ENCODE measurements around the gene CCDC102B.

- TF ChIP-seq, protein P1, sequence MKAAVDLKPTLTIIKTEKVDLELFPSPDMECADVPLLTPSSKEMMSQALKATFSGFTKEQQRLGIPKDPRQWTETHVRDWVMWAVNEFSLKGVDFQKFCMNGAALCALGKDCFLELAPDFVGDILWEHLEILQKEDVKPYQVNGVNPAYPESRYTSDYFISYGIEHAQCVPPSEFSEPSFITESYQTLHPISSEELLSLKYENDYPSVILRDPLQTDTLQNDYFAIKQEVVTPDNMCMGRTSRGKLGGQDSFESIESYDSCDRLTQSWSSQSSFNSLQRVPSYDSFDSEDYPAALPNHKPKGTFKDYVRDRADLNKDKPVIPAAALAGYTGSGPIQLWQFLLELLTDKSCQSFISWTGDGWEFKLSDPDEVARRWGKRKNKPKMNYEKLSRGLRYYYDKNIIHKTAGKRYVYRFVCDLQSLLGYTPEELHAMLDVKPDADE (IDR thresholded peaks at IDR 0.05): no peak
- TF ChIP-seq EZH2 (IDR thresholded peaks at IDR 0.05; ENCODE audit: low read depth, unreplicated experiment): no peak
- TF ChIP-seq, protein P2, sequence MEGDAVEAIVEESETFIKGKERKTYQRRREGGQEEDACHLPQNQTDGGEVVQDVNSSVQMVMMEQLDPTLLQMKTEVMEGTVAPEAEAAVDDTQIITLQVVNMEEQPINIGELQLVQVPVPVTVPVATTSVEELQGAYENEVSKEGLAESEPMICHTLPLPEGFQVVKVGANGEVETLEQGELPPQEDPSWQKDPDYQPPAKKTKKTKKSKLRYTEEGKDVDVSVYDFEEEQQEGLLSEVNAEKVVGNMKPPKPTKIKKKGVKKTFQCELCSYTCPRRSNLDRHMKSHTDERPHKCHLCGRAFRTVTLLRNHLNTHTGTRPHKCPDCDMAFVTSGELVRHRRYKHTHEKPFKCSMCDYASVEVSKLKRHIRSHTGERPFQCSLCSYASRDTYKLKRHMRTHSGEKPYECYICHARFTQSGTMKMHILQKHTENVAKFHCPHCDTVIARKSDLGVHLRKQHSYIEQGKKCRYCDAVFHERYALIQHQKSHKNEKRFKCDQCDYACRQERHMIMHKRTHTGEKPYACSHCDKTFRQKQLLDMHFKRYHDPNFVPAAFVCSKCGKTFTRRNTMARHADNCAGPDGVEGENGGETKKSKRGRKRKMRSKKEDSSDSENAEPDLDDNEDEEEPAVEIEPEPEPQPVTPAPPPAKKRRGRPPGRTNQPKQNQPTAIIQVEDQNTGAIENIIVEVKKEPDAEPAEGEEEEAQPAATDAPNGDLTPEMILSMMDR (conservative IDR thresholded peaks at IDR 0.05; ENCODE audit: low read depth in 2 of 2): no peak
Observed at GRCh38 chr18:68780802-68781635, 16.9 kb upstream of the CCDC102B start.
